ENCODE measurements around the gene RPL3.
"Not testable (repeated sequence)": the region's sequence is repeated elsewhere in the genome, so short reads cannot be mapped to it uniquely, and the experiment has no call there.

Gene RPL3

GRCh38 chr22:39359659-39360195, 40.3 kb upstream of the RPL3 start:
- no peaks in the 10 kb centered on the region for H3K4me1 ChIP-seq (ENCODE audit: insufficient read depth, low read length, severe bottlenecking)
- TF ChIP-seq, protein P1, sequence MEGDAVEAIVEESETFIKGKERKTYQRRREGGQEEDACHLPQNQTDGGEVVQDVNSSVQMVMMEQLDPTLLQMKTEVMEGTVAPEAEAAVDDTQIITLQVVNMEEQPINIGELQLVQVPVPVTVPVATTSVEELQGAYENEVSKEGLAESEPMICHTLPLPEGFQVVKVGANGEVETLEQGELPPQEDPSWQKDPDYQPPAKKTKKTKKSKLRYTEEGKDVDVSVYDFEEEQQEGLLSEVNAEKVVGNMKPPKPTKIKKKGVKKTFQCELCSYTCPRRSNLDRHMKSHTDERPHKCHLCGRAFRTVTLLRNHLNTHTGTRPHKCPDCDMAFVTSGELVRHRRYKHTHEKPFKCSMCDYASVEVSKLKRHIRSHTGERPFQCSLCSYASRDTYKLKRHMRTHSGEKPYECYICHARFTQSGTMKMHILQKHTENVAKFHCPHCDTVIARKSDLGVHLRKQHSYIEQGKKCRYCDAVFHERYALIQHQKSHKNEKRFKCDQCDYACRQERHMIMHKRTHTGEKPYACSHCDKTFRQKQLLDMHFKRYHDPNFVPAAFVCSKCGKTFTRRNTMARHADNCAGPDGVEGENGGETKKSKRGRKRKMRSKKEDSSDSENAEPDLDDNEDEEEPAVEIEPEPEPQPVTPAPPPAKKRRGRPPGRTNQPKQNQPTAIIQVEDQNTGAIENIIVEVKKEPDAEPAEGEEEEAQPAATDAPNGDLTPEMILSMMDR (IDR thresholded peaks at IDR 0.05; ENCODE audit: low read length), result no peak
- TF ChIP-seq EZH2 (IDR thresholded peaks at IDR 0.05; ENCODE audit: borderline replicate concordance, low read length), result no peak
- no peaks in the 10 kb centered on the region for H3K79me2 ChIP-seq (ENCODE audit: insufficient read depth, low read length)
- H3K27me3 ChIP-seq (ENCODE audit: insufficient read depth, low read length), result peaks cover 10% of the 10 kb centered on the region
- H3K27ac ChIP-seq (ENCODE audit: low read depth, low read length, poor library complexity, severe bottlenecking), result no peak overlapping the region
- H3K9me2 ChIP-seq (ENCODE audit: low read depth, low read length), result no peaks in the 10 kb centered on the region
- H3K9ac ChIP-seq (ENCODE audit: low read length), result no peak overlapping the region
- no peaks in the 10 kb centered on the region for H3K9me3 ChIP-seq (ENCODE audit: low read length)
- no peak overlapping the region for H2AFZ ChIP-seq (ENCODE audit: low read length)
- H3K4me2 ChIP-seq (ENCODE audit: low read length), result no peak overlapping the region
- H3K36me3 ChIP-seq (ENCODE audit: insufficient read depth, low read length), result no peaks in the 10 kb centered on the region
- no peaks in the 10 kb centered on the region for H3F3A ChIP-seq (ENCODE audit: insufficient read depth, low read length)
- H4K20me1 ChIP-seq (ENCODE audit: insufficient read depth, low read length), result no peaks in the 10 kb centered on the region
- H3K4me3 ChIP-seq (ENCODE audit: low read depth, low read length, poor library complexity, severe bottlenecking), result no peak overlapping the region

- H3K9me3 ChIP-seq (ENCODE audit: low read length); H4K20me1 ChIP-seq (ENCODE audit: insufficient read depth, low read length); H3K36me3 ChIP-seq (ENCODE audit: insufficient read depth, low read length); H2AFZ ChIP-seq (ENCODE audit: low read length); H3K4me3 ChIP-seq (ENCODE audit: low read depth, low read length, poor library complexity, severe bottlenecking); H3K79me2 ChIP-seq (ENCODE audit: insufficient read depth, low read length); H3K4me1 ChIP-seq (ENCODE audit: insufficient read depth, low read length, severe bottlenecking); H3K27ac ChIP-seq (ENCODE audit: low read depth, low read length, poor library complexity, severe bottlenecking); H3K9me2 ChIP-seq (ENCODE audit: low read depth, low read length); H3K9ac ChIP-seq (ENCODE audit: low read length); H3F3A ChIP-seq (ENCODE audit: insufficient read depth, low read length); H3K27me3 ChIP-seq (ENCODE audit: insufficient read depth, low read length); H3K4me2 ChIP-seq (ENCODE audit: low read length): not testable (repeated sequence)
Observed at GRCh38 chr22:39358197-39358596, 38.8 kb upstream of the RPL3 start.

- not testable (repeated sequence) for H3K27me3 ChIP-seq (ENCODE audit: insufficient read depth, low read length); H3F3A ChIP-seq (ENCODE audit: insufficient read depth, low read length); H3K36me3 ChIP-seq (ENCODE audit: insufficient read depth, low read length); H4K20me1 ChIP-seq (ENCODE audit: insufficient read depth, low read length); H3K4me3 ChIP-seq (ENCODE audit: low read depth, low read length, poor library complexity, severe bottlenecking); H3K9ac ChIP-seq (ENCODE audit: low read length); H3K4me2 ChIP-seq (ENCODE audit: low read length); H2AFZ ChIP-seq (ENCODE audit: low read length); H3K79me2 ChIP-seq (ENCODE audit: insufficient read depth, low read length); H3K27ac ChIP-seq (ENCODE audit: low read depth, low read length, poor library complexity, severe bottlenecking); H3K4me1 ChIP-seq (ENCODE audit: insufficient read depth, low read length, severe bottlenecking); H3K9me3 ChIP-seq (ENCODE audit: low read length); H3K9me2 ChIP-seq (ENCODE audit: low read depth, low read length)
Observed at GRCh38 chr22:39357110-39358108, 38.0 kb upstream of the RPL3 start.

DNA sequence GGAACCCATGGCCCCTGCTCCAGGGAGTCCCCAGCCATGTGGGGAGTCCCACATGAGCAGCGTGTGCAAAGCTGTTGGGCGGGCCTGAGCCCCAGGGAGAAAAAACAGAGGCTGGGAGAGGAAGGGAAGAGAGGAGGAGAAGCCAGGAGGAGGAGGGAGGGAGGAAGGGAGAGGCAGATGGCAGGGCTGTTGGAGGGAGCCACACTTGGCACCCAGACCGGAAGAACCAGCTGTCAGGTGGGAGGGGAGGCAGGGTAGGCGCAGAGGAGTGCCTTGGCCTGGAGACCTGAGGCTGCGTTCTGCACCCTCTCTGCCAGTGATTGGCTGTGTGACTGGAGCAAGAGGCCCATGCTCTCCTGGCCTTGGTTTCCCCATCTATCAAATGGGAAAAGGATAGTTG, 37.0 kb upstream of the RPL3 start:
- H3K9ac ChIP-seq (ENCODE audit: low read length), result no peak overlapping the region
- no peak overlapping the region for H3K4me2 ChIP-seq (ENCODE audit: low read length)
- H3K9me3 ChIP-seq (ENCODE audit: low read length), result no peaks in the 10 kb centered on the region
- H2AFZ ChIP-seq (ENCODE audit: low read length), result no peak overlapping the region
- no peaks in the 10 kb centered on the region for H4K20me1 ChIP-seq (ENCODE audit: insufficient read depth, low read length)
- H3K9me2 ChIP-seq (ENCODE audit: low read depth, low read length), result no peaks in the 10 kb centered on the region
- H3K27ac ChIP-seq (ENCODE audit: low read depth, low read length, poor library complexity, severe bottlenecking), result no peak overlapping the region
- H3K4me3 ChIP-seq (ENCODE audit: low read depth, low read length, poor library complexity, severe bottlenecking), result no peak overlapping the region
- peaks cover 5% of the 10 kb centered on the region; the same call in 1 of the 2 replicates for H3K27me3 ChIP-seq (ENCODE audit: insufficient read depth, low read length)
- H3K4me1 ChIP-seq (ENCODE audit: insufficient read depth, low read length, severe bottlenecking), result no peaks in the 10 kb centered on the region
- no peaks in the 10 kb centered on the region for H3F3A ChIP-seq (ENCODE audit: insufficient read depth, low read length)
- H3K36me3 ChIP-seq (ENCODE audit: insufficient read depth, low read length), result no peaks in the 10 kb centered on the region
- no peaks in the 10 kb centered on the region for H3K79me2 ChIP-seq (ENCODE audit: insufficient read depth, low read length)
- TF ChIP-seq, protein P1 (IDR thresholded peaks at IDR 0.05; ENCODE audit: low read length), result no peak
- TF ChIP-seq EZH2 (IDR thresholded peaks at IDR 0.05; ENCODE audit: borderline replicate concordance, low read length), result no peak

DNA sequence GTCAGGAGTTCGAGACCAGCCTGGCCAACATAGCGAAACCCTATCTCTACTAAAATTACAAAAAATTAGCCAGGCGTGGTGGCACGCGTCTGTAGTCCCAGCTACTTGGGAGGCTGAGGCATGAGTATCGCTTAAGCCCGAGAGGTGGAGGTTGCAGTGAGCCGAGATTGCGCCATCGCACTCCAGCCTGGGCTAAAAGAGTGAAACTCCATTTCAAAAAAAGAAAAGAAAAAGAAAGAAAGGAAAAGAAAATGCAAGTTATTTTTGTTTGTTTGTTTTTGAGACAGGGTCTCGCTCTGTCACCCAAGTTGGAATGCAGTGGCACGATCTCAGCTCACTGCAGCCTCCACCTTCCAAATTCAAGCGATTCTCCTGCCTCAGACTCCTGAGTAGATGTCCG, 36.4 kb upstream of the RPL3 start:
- H3K4me1 ChIP-seq (ENCODE audit: insufficient read depth, low read length, severe bottlenecking); H3K4me3 ChIP-seq (ENCODE audit: low read depth, low read length, poor library complexity, severe bottlenecking); H3K27ac ChIP-seq (ENCODE audit: low read depth, low read length, poor library complexity, severe bottlenecking); H2AFZ ChIP-seq (ENCODE audit: low read length); H3K4me2 ChIP-seq (ENCODE audit: low read length); H3K79me2 ChIP-seq (ENCODE audit: insufficient read depth, low read length); H4K20me1 ChIP-seq (ENCODE audit: insufficient read depth, low read length); H3K9ac ChIP-seq (ENCODE audit: low read length); H3K9me2 ChIP-seq (ENCODE audit: low read depth, low read length); H3K36me3 ChIP-seq (ENCODE audit: insufficient read depth, low read length); H3K9me3 ChIP-seq (ENCODE audit: low read length); H3F3A ChIP-seq (ENCODE audit: insufficient read depth, low read length): not testable (repeated sequence)
- H3K27me3 ChIP-seq (ENCODE audit: insufficient read depth, low read length), result peaks cover 11% of the 10 kb centered on the region; the same call in 1 of the 2 replicates

Data from OCI-LY1 (cell line).